KMS-11 (cell line): ENCODE measurements around the gene CDH1.

Experiments used
- H2AFZ ChIP-seq: fragments of 200-600 bp; sonication (generic); 2 replicates; pipeline ENCODE4 v1.6.1; 2016; ENCODE audit warnings: antibody characterized with exemption, mixed run types, low read depth
- H3K27ac ChIP-seq: fragments of 200-600 bp; sonication (generic); 2 replicates; pipeline ENCODE4 v1.6.1; 2016; ENCODE audit warnings: mild to moderate bottlenecking, mixed run types
- H3K27me3 ChIP-seq: fragments of 200-600 bp; sonication (generic); 2 replicates; pipeline ENCODE4 v1.6.1; 2017; ENCODE audit warnings: mild to moderate bottlenecking, low read depth, mixed run types, moderate library complexity; ENCODE audit not compliant: insufficient read depth
- H3K36me3 ChIP-seq: fragments of 200-600 bp; sonication (generic); 2 replicates; pipeline ENCODE4 v1.6.1; 2017; ENCODE audit warnings: mild to moderate bottlenecking, mixed run types; ENCODE audit not compliant: insufficient read depth
- H3K4me1 ChIP-seq: fragments of 200-600 bp; sonication (generic); 2 replicates; pipeline ENCODE4 v1.6.1; 2016; ENCODE audit warnings: mild to moderate bottlenecking, low read depth, mixed run types; ENCODE audit not compliant: poor library complexity, severe bottlenecking
- H3K4me2 ChIP-seq: fragments of 200-600 bp; sonication (generic); 2 replicates; pipeline ENCODE4 v1.7.0; 2016; ENCODE audit warnings: mild to moderate bottlenecking, mixed run types
- H3K4me3 ChIP-seq: fragments of 200-600 bp; sonication (generic); IDR thresholded peaks from 2 replicates; pipeline ENCODE4 v1.6.1; 2017; ENCODE audit warnings: low read depth, low read length, mixed read lengths; ENCODE audit not compliant: insufficient read depth
- H3K79me2 ChIP-seq: fragments of 200-600 bp; sonication (generic); 2 replicates; pipeline ENCODE4 v1.6.1; 2016; ENCODE audit warnings: low read depth, mixed run types; ENCODE audit not compliant: insufficient read depth
- H3K9ac ChIP-seq: fragments of 200-600 bp; sonication (generic); 2 replicates; pipeline ENCODE4 v1.6.1; 2016; ENCODE audit warnings: mild to moderate bottlenecking, mixed run types
- H4K20me1 ChIP-seq: fragments of 200-600 bp; sonication (generic); 2 replicates; pipeline ENCODE4 v1.6.1; 2016; ENCODE audit warnings: mild to moderate bottlenecking, mixed run types; ENCODE audit not compliant: insufficient read depth
- CTCF ChIP-seq: fragments of 200-600 bp; sonication (generic); conservative IDR thresholded peaks from 2 replicates; pipeline ENCODE4 v1.6.1; 2017; ENCODE audit warnings: low read depth, mild to moderate bottlenecking, antibody characterized with exemption, low read length, moderate library complexity, mixed read lengths

The CDH1 gene

GRCh38 chr16:68859828-68860227 is 122.7 kb downstream of the CDH1 start:
- Histone ChIP-seq H3K4me1 (no peaks in the 10 kb centered on the region), H3K9ac (no peak overlapping the region), H3K27ac (no peak overlapping the region), H3K36me3 (peaks cover 6% of the 10 kb centered on the region), H3K4me3 (no peak overlapping the region), H3K4me2 (no peak overlapping the region), H2AFZ (no peak overlapping the region), H3K27me3 (no peaks in the 10 kb centered on the region), H4K20me1 (no peaks in the 10 kb centered on the region), H3K79me2 (no peaks in the 10 kb centered on the region)
- TF ChIP-seq CTCF: no peak

- Histone ChIP-seq H3K27me3 (no peaks in the 10 kb centered on the region), H3K79me2 (no peaks in the 10 kb centered on the region), H3K36me3 (peaks cover 6% of the 10 kb centered on the region), H3K4me2 (no peak overlapping the region), H2AFZ (no peak overlapping the region), H4K20me1 (no peaks in the 10 kb centered on the region), H3K9ac (no peak overlapping the region), H3K4me3 (no peak overlapping the region), H3K4me1 (no peaks in the 10 kb centered on the region), H3K27ac (no peak overlapping the region)
- TF ChIP-seq CTCF: no peak
Observed at GRCh38 chr16:68860978-68861892, 124.1 kb downstream of the CDH1 start.

- H3K4me2 ChIP-seq: no peak overlapping the region
- TF ChIP-seq CTCF: no peak
- H3K79me2 ChIP-seq: no peaks in the 10 kb centered on the region
- H3K4me3 ChIP-seq: no peak overlapping the region
- no peaks in the 10 kb centered on the region for H4K20me1 ChIP-seq
- H3K9ac ChIP-seq: no peak overlapping the region
- H3K36me3 ChIP-seq: peaks cover 6% of the 10 kb centered on the region
- H3K4me1 ChIP-seq: no peaks in the 10 kb centered on the region
- H3K27ac ChIP-seq: no peak overlapping the region
- no peak overlapping the region for H2AFZ ChIP-seq
- no peaks in the 10 kb centered on the region for H3K27me3 ChIP-seq
Observed at GRCh38 chr16:68866933-68867332, 129.8 kb downstream of the CDH1 start.

GRCh38 chr16:68869492-68870088 is 132.5 kb downstream of the CDH1 start:
- H3K4me2 ChIP-seq: no peak overlapping the region
- H3K4me1 ChIP-seq: no peaks in the 10 kb centered on the region
- H3K9ac ChIP-seq: no peak overlapping the region
- H4K20me1 ChIP-seq: no peaks in the 10 kb centered on the region
- no peaks in the 10 kb centered on the region for H3K79me2 ChIP-seq
- no peak overlapping the region for H3K27ac ChIP-seq
- H3K36me3 ChIP-seq: no peaks in the 10 kb centered on the region
- H3K4me3 ChIP-seq: no peak overlapping the region
- H2AFZ ChIP-seq: no peak overlapping the region
- no peaks in the 10 kb centered on the region for H3K27me3 ChIP-seq
- no peak for TF ChIP-seq CTCF
